Right atrium auricular region (tissue), 2 donors: ENCODE measurements around the gene LRIG3. TPM values are rescaled to one million over a fixed set of nuclear protein-coding genes. Genes with fewer than 3 reads are reported as not detected.

Experiments
- DNase-seq: peaks from one replicate; pipeline ENCODE4 v3.0.0-alpha.2; 2019; ENCODE audit warnings: low spot score
- H3K27ac ChIP-seq, 2 donors: fragments of 200-600 bp; sonication (generic); 1 replicate in 1 of 2; 2 replicates in 1 of 2; pipeline ENCODE4 v1.5.1; 2016 to 2019
- H3K27me3 ChIP-seq, 2 donors: fragments of 200-600 bp; sonication (generic); one replicate each; pipeline versions ENCODE4 v1.5.1 to v1.6.0; 2017 to 2019
- H3K36me3 ChIP-seq: fragments of 200-600 bp; sonication (generic); one replicate; pipeline ENCODE4 v1.5.1; 2016
- H3K4me1 ChIP-seq, 2 donors: fragments of 200-600 bp; sonication (generic); one replicate each; pipeline versions ENCODE4 v1.5.1 to v1.6.0; 2017 to 2019
- H3K4me3 ChIP-seq, 2 donors: fragments of 200-600 bp; sonication (generic); 1 replicate in 1 of 2; 2 replicates in 1 of 2; pipeline ENCODE4 v1.5.1; 2017 to 2019; ENCODE audit warnings: mild to moderate bottlenecking in 1 of 2, moderate library complexity in 1 of 2
- H3K9me3 ChIP-seq, 2 donors: fragments of 200-600 bp; sonication (generic); one replicate each; pipeline ENCODE4 v1.5.1; 2019
- CTCF ChIP-seq, 2 donors: fragments of 200-600 bp; sonication (generic); IDR thresholded peaks; one replicate each; pipeline ENCODE4 v1.5.1; 2019; ENCODE audit warnings: antibody characterized with exemption in 2 of 2
- total RNA-seq, 2 donors: library from RNA; depleted of rRNA; stranded (reverse); fragments of >200 nt; gene quantifications; one replicate each; pipeline ENCODE4 v1.1.0, GENCODE V29; 2016

LRIG3 gene
- total RNA-seq, 2 donors from 2014 or later: 7.3 to 14.6 TPM

GRCh38 chr12:58963844-58964243 lies 43.5 kb upstream of the LRIG3 start:
- Histone ChIP-seq H3K27me3 (no peaks in the 10 kb centered on the region), H3K9me3 (no peaks in the 10 kb centered on the region), H3K27ac (no peak overlapping the region), H3K4me3 (no peak overlapping the region), H3K36me3 (no peaks in the 10 kb centered on the region), H3K4me1 (no peaks in the 10 kb centered on the region)
- no peak for DNase-seq
- no peak for TF ChIP-seq CTCF (IDR thresholded peaks at IDR 0.05)

GRCh38 chr12:58961906-58962305 lies 41.6 kb upstream of the LRIG3 start:
- no peak for TF ChIP-seq CTCF (IDR thresholded peaks at IDR 0.05)
- H3K27me3 ChIP-seq: no peaks in the 10 kb centered on the region
- DNase-seq: no peak
- H3K9me3 ChIP-seq: no peaks in the 10 kb centered on the region
- H3K27ac ChIP-seq: no peak overlapping the region
- H3K4me1 ChIP-seq: no peaks in the 10 kb centered on the region
- no peak overlapping the region for H3K4me3 ChIP-seq
- H3K36me3 ChIP-seq: no peaks in the 10 kb centered on the region

- no peak for TF ChIP-seq CTCF (IDR thresholded peaks at IDR 0.05)
- Histone ChIP-seq H3K36me3 (no peaks in the 10 kb centered on the region), H3K27me3 (no peaks in the 10 kb centered on the region), H3K27ac (no peak overlapping the region), H3K9me3 (no peaks in the 10 kb centered on the region), H3K4me3 (no peak overlapping the region), H3K4me1 (no peaks in the 10 kb centered on the region)
- DNase-seq: no peak
Measured at GRCh38 chr12:58961166-58961565, 40.9 kb upstream of the LRIG3 start.

- Histone ChIP-seq H3K9me3 (no peaks in the 10 kb centered on the region), H3K36me3 (no peaks in the 10 kb centered on the region), H3K27me3 (no peaks in the 10 kb centered on the region), H3K4me1 (no peaks in the 10 kb centered on the region), H3K27ac (no peak overlapping the region), H3K4me3 (no peak overlapping the region)
- no peak for DNase-seq
- TF ChIP-seq CTCF (IDR thresholded peaks at IDR 0.05): no peak
Measured at GRCh38 chr12:58959639-58960300, 39.5 kb upstream of the LRIG3 start.

GRCh38 chr12:58957298-58957697 lies 37.0 kb upstream of the LRIG3 start:
- H3K27ac ChIP-seq: no peak overlapping the region
- no peak overlapping the region for H3K4me3 ChIP-seq
- no peaks in the 10 kb centered on the region for H3K9me3 ChIP-seq
- H3K27me3 ChIP-seq: no peaks in the 10 kb centered on the region
- no peaks in the 10 kb centered on the region for H3K4me1 ChIP-seq
- no peak for TF ChIP-seq CTCF (IDR thresholded peaks at IDR 0.05)
- no peak for DNase-seq
- H3K36me3 ChIP-seq: no peaks in the 10 kb centered on the region

GRCh38 chr12:58955849-58956248 lies 35.5 kb upstream of the LRIG3 start:
- no peak overlapping the region for H3K4me3 ChIP-seq
- H3K4me1 ChIP-seq: no peaks in the 10 kb centered on the region
- no peaks in the 10 kb centered on the region for H3K27me3 ChIP-seq
- H3K9me3 ChIP-seq: no peaks in the 10 kb centered on the region
- no peak for TF ChIP-seq CTCF (IDR thresholded peaks at IDR 0.05)
- no peaks in the 10 kb centered on the region for H3K36me3 ChIP-seq
- no peak overlapping the region for H3K27ac ChIP-seq
- DNase-seq: no peak
